HG03439 (cell line): ENCODE measurements around the gene MAPKAPK2.

ENCODE experiments used
- ATAC-seq: cut with Tn5 transposase; IDR thresholded peaks from one replicate; pipeline ENCODE4 v1.9.1; 2021; ENCODE audit warnings: mild to moderate bottlenecking, moderate library complexity; ENCODE audit not compliant: unreplicated experiment

The MAPKAPK2 gene

DNA sequence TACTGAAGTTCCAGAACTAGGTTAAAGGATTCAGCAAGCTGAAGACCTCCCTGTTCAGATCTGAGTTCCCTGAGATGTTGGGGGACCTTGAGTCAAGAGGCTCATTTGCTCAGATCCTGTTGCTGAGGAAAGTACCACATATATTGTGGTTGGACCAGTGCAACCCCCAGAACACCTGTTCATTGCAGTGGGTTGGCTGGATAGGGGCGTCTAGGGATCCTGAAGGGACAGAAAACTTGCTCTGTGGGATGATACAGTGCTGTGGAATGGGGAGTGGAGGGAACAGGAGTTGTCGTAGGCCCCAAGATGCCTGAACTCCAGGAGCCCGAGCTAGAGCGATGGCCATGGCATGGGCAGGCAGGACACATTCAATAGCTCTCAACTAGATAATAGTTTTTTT, 24.6 kb upstream of the MAPKAPK2 start:
- ATAC-seq, result no peak

- no peak for ATAC-seq
These were observed 23.4 kb upstream of the MAPKAPK2 start for GRCh38 chr1:206661161-206661820.

DNA sequence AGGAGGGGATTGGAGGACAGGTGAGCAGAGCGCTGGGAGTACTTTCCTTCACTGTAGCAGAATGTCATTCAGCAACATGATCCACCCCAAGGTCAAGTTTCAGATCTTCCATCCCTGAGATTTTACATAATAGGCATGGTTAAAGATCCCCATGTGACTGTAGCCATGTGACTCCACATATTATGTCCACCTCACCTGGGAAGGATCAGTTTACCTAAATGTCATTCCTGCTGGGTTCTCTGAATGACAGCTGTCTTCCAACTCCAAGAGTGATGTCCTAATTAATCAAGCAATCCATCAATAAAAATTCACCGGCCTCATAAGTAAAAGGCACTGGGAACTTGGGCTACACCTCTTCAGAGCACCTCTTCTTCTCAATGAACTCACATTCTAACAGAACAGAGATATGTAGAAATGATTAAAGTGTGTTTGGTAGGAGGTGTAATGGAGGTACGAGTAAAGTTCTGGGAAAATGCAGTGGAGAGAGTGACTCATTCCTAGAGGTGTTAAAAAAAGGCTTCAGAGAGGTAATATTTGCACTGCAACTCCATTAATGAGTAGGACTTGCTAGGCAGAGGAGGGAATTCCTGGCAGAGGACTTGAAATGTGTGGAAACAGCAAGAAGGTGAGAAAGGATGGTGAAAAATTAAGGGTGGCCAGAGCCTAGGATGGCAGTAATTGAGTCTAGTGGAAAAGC, 22.2 kb upstream of the MAPKAPK2 start:
- ATAC-seq, result no peak

- ATAC-seq, result no peak
These were observed 21.3 kb upstream of the MAPKAPK2 start for GRCh38 chr1:206663362-206663761.

DNA sequence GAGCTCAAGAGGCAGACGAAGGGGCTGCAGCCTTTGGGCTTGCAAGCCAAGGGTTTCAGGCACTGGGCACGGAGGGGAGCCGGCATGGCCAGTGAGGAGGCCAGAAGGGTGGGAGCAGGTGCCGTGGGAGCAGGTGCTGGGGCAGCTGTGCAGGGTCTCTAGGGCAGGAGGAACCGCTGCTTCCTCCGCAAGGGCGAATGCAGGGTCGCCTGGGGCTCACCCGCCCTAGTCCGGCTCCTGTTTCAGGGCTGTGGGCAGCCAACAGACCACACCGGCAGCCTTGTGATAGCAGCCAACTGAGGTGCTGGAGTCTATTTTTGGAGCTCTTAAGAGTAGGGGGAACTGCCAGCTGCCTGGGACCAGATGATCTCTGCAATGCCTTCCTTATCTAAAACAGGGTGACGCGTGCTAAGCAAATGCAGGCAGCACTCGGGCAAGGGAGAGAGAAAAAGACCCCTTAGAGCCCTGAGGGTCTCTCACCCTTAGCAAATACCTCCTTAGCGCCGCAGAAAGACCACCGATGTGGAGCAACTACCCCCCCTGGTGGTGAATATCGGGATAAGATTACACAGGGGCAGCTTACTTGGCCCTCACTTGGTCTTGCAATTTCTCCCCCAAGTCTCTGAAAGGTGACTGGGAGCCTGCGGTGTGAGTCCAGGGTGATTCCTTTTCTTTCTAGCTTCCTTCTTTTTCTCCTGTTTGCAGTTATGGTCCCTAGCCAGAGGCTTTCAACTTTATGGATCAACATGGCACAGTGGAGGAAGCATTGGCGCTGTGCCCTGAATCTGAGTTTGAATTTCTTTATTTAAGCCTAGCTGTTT, 20.7 kb upstream of the MAPKAPK2 start:
- peak; percentile 65 for ATAC-seq

- ATAC-seq, result no peak
These were observed 20.0 kb upstream of the MAPKAPK2 start for GRCh38 chr1:206664740-206665139.

- no peak for ATAC-seq
These were observed 18.6 kb upstream of the MAPKAPK2 start for GRCh38 chr1:206666031-206666561.

- ATAC-seq, result no peak
These were observed 17.6 kb upstream of the MAPKAPK2 start for GRCh38 chr1:206666954-206667665.

DNA sequence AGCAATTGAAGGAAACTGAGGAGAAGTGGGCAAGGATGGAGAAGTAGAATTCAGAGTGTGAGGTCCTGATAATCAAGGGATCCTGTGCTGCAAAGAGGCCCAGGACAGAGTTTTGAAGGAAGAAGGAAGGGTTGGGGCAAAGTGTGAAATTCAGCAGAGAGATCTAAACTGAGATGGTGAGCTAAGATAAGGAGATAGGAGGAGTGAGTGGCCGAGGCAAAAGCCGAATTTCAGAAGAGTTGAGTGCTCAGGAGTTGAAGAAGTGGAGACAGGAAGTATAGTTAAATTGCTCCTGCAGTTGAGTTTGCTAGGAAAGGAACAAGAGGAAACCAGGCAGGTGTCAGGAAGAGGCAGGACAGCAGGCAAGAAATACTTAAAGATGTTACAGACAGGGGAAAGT, 16.4 kb upstream of the MAPKAPK2 start:
- no peak for ATAC-seq

DNA sequence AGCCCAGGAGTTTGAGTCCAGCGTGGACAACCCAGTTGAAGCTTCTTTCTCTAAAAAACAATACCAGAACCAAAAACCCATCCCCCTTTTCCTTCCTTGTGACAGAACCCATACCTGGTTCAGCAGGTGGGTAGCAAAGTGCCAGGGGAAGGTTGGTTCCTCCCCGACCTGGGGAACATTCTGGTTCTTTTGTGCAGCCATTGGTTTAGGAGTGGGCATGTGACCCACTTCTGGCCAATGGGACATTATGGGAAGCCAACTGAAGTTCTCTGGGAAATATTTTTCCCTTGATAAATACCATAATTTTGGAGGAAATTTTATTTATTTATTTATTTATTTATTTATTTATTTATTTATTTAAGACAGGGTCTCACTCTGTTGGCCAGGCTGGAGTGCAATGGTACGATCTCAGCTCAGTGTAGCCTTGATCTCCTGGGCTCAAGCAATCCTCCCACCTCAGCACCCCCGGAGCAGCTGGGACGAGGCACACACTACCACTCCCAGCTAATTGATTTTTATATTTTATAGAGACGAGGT, 15.8 kb upstream of the MAPKAPK2 start:
- no peak for ATAC-seq

DNA sequence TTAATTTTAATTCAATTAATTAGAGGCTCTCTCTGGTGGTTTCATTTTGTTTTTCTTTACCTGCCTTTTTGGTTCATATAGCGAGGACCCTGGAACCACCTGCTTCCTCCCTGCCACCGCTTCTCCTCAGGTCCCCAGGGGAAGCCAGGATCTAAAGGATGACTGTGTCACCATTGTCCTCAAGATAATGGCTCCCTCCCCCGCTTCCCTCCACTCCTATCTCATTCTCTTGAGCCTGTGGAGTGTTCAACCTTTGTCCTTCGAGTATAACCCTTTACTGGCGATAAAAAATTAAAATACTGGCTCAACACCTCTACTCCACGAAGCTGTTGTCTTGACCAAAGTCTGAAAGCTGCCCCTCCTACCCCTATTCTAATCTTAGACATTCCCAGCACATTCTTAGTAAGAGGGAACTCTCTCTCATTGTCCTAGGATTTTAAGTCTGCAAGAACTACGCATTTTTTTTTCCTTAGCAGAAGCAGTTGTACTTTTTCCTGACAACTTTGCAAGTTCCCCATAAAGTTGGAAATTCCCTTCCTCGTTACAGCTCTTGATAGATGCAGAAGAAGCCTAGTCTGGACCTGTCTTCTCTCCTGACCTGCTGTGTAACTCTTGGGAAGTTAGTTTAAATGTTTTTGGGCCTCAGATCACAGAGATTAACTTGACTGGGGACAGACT, 12.6 kb upstream of the MAPKAPK2 start:
- ATAC-seq, result no peak

DNA sequence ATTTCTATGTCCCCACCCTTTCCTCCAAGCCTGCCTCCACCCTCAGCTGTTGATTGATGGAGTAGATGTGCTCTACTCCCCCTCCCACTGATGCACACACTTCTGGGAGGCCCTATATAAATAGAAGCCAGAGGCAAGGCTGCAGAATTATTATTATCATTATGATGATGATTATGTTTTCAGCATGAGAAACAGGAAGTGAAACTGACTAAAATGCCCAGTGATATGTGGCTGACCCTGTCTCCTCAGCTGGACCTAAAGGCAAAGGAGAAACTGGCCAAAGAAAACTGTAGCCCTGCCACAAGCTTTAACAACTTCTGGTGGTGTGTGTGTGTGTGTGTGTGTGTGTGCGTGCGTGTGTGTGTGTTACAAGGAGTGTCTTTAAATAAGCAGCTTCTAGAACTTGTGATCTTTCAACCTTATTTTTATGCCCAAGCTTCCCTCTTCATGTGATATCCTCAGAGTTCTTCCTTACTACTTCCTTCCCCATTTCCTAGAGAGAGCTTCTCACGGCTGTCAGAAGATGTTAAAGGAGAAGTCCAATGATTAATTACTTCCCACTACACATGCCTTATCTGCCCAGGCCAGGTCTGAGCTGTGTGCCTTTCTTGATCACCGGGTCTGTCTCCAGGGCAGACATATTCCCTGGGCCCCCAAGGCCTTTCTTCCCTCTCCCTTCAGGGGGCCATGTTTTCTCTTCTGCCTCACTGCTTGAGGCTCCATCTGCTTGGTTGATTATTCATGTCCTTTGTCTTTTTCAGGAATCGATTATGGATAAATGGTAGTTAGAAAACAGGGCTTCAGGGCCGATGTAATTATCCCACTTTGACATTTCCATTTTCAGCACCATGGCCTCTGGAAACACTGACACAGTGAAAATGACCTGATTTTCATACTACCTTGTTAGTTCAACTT, 11.6 kb upstream of the MAPKAPK2 start:
- no peak for ATAC-seq

- no peak for ATAC-seq
These were observed 10.5 kb upstream of the MAPKAPK2 start for GRCh38 chr1:206674236-206674635.

DNA sequence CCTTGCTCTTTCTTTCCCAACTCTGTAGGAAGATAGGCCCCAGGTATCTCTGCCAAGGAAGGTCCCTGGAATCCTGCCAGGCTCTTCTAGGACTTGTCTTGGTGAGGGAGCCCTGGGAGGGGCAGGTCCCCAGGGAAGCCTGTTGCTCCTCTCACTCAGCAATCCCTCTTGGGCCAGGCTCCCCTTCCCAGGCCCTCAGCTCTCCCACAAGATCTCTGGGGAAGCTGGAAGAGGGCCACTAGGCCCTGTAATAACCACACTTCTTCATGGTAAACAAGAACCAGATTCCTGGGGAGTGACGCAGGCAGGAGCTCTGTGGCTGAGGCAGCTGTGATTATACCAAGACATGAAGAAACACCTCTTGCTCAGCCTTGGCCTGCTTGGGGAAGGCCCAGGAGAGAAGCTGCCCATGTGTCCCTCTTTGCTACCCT, 9.9 kb upstream of the MAPKAPK2 start:
- ATAC-seq, result no peak

DNA sequence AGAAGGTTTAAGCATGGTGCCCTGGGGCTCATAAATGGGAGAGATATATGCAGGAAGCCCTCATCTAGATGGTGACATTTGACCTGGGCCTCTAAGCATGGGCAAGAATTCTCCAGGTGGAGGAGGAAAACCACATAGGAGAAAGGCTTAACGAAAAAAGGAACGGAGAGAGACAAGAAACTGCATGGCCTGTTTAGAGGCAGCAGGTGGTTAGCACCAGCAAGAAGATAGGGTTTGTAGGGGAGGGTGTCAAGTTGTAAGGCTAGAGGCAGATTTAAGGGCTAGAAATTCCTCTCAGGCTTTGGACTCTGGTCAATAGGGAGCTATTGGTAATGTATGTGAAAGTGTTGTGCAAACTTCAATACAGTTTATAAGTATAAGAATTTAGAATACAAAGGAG, 8.2 kb upstream of the MAPKAPK2 start:
- no peak for ATAC-seq

- no peak for ATAC-seq
These were observed 6.2 kb upstream of the MAPKAPK2 start for GRCh38 chr1:206678490-206678889.

DNA sequence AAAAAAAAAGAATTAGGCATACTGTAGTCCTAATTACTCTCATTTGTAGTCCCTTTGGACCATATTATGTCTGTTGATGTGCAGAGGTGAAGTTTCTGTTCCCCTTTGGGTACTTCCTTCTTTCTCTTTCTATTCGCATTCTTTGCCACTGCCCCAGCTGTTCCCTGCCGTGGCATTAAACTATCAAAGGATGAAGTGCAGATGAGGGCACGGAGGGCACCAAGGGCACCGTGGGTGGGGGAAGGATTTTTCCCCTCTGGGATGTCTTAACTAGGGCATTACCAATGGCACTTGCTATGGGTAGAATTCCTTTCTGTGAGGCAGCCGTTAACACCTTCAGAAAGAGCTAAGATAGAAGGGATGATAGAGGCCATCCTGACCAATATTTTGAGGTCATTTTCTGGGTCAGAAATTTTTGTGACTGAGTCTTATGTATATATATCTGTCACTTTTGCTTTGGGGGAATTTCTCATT, 4.9 kb upstream of the MAPKAPK2 start:
- peak; percentile 79 for ATAC-seq

DNA sequence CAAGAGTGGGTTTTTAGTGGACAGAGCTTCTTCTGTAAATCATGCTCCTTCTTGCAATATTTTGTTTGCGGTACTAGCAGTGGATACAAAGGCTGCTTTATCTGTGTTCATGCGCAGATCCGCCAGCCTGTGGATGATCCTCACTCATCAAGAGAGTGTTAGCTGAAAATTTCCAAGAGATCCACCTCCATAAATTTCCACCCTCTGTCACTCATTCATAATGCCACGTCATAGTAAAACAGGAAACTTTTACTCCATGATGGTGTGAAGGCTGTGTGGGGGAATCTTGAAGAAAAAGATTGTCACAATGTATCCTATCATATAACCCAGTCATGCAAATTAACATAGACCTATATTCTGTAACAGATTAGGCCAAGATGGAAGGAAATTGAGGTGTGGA, 4.4 kb upstream of the MAPKAPK2 start:
- ATAC-seq, result no peak

GRCh38 chr1:206681359-206681758, 3.3 kb upstream of the MAPKAPK2 start:
- no peak for ATAC-seq
